GM18507 (cell line): Measurements from ENCODE around the gene PTPN23.
"Not testable (repeated sequence)": the region's sequence is repeated elsewhere in the genome, so short reads cannot be mapped to it uniquely, and the experiment has no call there.

Experiments
- DNase-seq: peaks from one replicate; pipeline ENCODE4 v3.0.0; 2011; ENCODE audit warnings: low read depth; ENCODE audit not compliant: insufficient read length; ENCODE audit errors: extremely low spot score
- FAIRE-seq: peaks from 2 replicates; lab custom pipeline; 2011; peaks lifted over from hg19 to GRCh38; lab: Jason Lieb, UNC

Gene PTPN23

GRCh38 chr3:47380601-47381316 is at the start of gene PTPN23:
TSS of gene PTPN23 (plus strand) at chr3:47381021. CDS start at chr3:47381097, 76 bp downstream.
- FAIRE-seq = peak; percentile 96
- DNase-seq = peak; percentile 97

GRCh38 chr3:47333907-47334306 is 46.9 kb upstream of the PTPN23 start:
- no peak for FAIRE-seq
- no peak for DNase-seq

DNA sequence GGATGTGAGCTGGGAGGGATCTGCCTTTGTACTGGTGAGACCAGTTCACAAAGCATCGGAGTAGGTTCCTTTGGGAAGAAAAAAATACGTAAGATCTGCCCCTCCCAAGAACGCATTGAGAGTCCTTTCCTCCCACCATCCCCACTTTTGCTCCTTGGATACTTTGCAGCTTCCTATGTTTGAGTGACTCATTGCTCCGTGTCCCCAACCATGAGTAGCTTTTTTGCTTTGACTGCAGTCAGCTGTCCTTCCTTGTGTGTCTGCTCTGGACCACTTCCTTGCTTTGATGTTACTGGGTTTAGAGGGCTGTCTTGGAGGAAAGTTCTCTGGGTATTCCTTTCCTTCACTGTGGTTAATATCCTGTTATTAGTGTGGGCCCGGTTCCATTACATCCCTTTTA is 43.2 kb upstream of the PTPN23 start:
- DNase-seq (no peak), FAIRE-seq (no peak)

GRCh38 chr3:47339951-47340350 is 40.9 kb upstream of the PTPN23 start:
- DNase-seq (no peak), FAIRE-seq (no peak)

GRCh38 chr3:47340866-47341265 is 40.0 kb upstream of the PTPN23 start:
- DNase-seq (no peak), FAIRE-seq (no peak)

DNA sequence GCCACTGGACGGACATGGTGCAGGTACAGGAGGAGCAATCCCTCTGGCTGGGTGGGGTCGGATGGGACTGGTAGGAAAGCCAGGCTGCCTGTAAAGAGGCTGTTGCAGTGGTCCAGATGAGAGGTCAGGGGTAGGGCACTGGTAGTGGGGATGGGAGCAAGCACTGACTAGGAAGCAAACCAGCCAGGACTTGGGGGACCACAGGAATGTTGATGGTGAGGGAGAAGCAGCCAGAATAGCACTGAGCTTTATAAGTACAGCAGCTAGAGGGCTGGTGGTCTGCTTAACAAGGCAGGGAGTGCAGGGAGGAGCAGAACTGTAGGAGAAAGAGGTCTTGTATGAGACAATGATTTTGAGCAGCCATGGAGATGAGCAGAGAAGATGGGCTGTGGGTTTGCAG is 38.7 kb upstream of the PTPN23 start:
- FAIRE-seq (no peak), DNase-seq (no peak)

GRCh38 chr3:47342812-47343211 is 38.0 kb upstream of the PTPN23 start:
- DNase-seq = no peak
- FAIRE-seq = no peak

DNA sequence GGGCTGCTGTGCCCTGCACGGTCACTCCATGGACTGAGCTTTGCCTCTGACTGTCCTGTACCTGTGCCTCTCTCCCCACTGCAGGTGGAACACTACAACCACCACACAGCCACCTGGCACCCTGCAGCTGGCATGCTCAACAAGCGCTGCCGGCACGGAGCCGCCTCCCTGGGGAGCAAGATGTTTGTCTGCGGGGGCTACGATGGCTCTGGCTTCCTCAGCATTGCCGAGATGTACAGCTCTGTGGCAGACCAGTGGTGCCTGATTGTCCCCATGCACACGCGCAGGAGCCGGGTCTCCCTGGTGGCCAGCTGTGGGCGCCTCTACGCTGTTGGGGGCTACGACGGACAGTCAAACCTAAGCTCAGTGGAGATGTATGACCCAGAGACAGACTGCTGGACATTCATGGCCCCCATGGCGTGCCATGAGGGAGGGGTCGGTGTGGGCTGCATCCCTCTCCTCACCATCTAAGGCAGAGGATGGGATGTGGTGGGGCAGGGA is 37.3 kb upstream of the PTPN23 start:
- DNase-seq = no peak
- FAIRE-seq = no peak

GRCh38 chr3:47344971-47345370 is 35.9 kb upstream of the PTPN23 start:
- FAIRE-seq (no peak), DNase-seq (no peak)

DNA sequence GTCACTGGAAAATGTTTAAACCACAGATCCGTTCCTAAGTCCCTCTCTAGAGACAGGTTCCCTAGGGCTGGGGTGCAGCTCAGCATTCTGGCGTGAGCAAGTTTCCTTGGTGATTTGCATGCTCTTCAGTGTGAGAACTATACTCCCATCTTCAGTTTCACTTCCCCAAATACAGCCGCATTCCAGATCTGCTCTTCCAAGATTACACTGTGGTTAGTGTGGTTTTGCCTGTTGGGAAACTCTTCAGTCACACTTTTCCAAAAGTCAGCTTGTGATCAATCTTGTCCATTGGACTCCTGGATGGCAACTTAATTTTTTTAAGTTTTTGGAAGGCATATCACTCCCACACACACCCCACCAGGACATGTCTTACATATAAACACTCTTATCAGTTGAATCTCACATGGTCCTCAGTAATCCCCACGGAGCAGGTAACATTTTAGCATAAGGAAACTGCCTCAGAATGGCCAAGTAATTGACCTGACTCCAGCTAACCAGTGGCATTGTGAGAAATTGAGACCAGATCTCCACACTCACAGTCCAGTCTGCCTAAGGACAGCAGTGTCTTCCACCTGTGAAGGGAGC is 33.5 kb upstream of the PTPN23 start:
- DNase-seq = peak; percentile 36

GRCh38 chr3:47348411-47349154 is 32.2 kb upstream of the PTPN23 start:
- FAIRE-seq = no peak
- no peak for DNase-seq

More for the DNA sequence above, 33.5 kb upstream of the PTPN23 start:
- FAIRE-seq = peak; percentile 88

GRCh38 chr3:47355010-47355409 is 25.8 kb upstream of the PTPN23 start:
- FAIRE-seq (no peak), DNase-seq (no peak)

DNA sequence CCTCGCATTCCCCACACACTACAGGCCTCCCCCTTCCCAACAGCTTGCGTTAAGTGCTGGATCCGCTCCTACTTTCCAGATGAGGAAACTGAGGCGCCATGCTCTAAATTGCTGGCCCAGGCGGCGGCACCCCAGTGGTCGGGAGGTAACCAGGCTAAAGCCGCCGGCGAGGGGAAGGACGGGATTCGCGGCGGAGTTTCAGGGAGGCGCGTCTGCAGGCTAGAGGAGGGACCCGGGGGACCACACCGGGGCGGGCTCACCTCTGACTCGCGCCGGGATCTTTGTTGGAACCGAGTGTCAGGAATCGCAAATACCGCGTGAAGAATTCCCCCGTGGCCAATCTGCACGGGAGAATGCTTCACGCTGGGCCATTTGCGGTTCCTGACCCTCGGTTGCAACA is 24.6 kb upstream of the PTPN23 start:
- FAIRE-seq = no peak
- no peak for DNase-seq

GRCh38 chr3:47359323-47359722 is 21.5 kb upstream of the PTPN23 start:
- DNase-seq = no peak

GRCh38 chr3:47360110-47360517 is 20.7 kb upstream of the PTPN23 start:
- not testable (repeated sequence) for DNase-seq, FAIRE-seq

More at GRCh38 chr3:47359323-47359722, 21.5 kb upstream of the PTPN23 start:
- no peak for FAIRE-seq

DNA sequence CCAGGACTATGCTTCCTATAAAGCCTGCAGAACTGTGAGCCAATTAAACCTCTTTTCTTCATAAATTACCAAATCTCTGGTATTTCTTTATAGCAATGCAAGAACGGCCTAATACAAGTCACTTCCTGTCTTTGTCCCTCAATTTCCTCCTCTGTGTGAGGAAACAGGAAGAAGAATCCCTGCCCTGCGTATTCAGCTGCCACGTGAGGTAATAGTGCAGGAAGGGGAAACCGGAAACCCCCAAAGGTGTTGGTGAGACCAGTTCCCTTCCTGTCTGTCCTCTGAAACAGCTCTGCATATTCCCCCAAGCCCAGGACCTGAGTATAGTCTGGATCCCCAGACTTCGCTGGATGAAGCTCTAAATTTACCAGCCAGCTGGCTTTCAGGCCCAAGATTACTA is 18.1 kb upstream of the PTPN23 start:
- FAIRE-seq (no peak), DNase-seq (no peak)

DNA sequence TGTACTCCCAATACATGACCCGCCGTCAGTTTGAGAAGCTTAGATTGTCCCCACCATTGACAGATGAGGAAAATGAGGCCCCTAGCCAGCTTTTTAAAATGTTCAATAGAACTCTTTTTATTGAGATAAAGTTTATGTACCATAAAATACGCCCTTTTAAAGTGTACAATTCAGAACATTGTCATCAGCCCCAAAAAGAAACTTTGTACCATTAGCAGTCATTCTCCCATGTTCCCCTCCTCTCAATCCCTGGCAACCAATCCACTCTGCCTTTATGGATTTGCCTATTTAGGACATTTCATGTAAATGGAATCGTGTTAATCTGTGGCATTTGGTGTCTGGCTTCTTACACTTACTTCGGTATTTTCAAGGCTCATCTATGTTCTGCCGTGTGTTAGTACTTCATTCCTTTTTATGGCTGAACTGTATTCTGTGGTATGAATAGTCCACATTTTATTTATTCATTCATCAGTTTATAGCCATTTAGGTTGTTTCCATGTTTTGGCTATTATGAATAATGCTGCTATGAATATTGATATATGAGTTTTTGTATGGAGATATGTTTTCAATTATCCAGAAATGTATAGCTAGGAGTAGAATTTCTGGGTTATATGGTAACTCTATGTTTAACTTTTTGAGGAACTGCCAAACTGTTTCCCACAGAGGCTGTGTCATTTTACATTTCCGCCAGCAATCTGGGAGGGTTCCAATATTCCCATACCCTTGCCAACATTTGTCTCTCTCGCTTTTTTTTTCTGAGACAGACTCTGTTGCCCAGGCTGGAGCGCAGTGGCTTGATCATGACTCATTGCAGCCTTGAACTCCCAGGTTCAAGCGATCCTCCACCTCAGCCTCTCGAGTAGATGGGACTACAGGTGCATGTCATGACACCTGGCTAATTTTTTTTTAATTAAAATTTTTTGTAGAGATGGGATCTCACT is 15.3 kb upstream of the PTPN23 start:
- no peak for DNase-seq
- FAIRE-seq = no peak

GRCh38 chr3:47366833-47367232 is 14.0 kb upstream of the PTPN23 start:
- no peak for DNase-seq
- FAIRE-seq = no peak

DNA sequence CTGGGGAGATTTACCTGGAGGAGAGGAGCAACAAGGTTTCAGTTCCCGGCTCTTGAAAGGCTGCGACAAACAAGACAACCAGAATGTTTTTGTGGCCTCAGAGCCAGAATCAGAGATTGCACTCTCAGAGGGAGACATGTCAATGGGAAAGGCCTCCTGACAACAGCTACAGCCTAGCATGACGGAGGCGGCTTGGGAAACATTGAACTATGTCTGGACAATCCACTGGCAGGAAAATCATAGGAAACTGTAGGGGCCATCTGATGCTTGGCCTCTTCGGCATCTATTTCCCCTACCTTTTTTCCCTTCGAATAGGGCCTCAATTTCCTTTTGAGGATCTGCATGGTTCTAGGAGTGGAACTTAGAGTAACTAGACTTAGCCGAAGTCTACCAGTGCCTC is 13.2 kb upstream of the PTPN23 start:
- no peak for DNase-seq
- no peak for FAIRE-seq
